ENCODE data around the gene RIMS1.

GRCh38 chr6:71983131-71983530 lies 96.8 kb downstream of the RIMS1 start:
- TF ChIP-seq ATF3 (IDR thresholded peaks at IDR 0.05): no peak
- no peak for TF ChIP-seq RAD21 (IDR thresholded peaks at IDR 0.05)
- TF ChIP-seq CTCF (IDR thresholded peaks at IDR 0.05; ENCODE audit: low read depth, low read length, missing input control): no peak
- no peak for TF ChIP-seq ZBTB33 (IDR thresholded peaks at IDR 0.05)
- TF ChIP-seq NR2F2 (IDR thresholded peaks at IDR 0.05): no peak
- TF ChIP-seq MAX (IDR thresholded peaks at IDR 0.05): no peak
- no peak for TF ChIP-seq HNF4A (conservative IDR thresholded peaks at IDR 0.05)

All from liver (tissue), 3 donors.